ENCODE measurements around the gene ALKAL2.

ALKAL2 gene

GRCh38 chr2:238869-239268 is 49.0 kb downstream of the ALKAL2 start:
- DNase-seq: peak; percentile 31

- DNase-seq: peak; percentile 42
These were observed 49.5 kb downstream of the ALKAL2 start for GRCh38 chr2:238431-238830.

GRCh38 chr2:237878-238277 is 50.0 kb downstream of the ALKAL2 start:
- DNase-seq: peak; percentile 21

- DNase-seq: peak; percentile 36
These were observed 50.8 kb downstream of the ALKAL2 start for GRCh38 chr2:236993-237539.

DNA sequence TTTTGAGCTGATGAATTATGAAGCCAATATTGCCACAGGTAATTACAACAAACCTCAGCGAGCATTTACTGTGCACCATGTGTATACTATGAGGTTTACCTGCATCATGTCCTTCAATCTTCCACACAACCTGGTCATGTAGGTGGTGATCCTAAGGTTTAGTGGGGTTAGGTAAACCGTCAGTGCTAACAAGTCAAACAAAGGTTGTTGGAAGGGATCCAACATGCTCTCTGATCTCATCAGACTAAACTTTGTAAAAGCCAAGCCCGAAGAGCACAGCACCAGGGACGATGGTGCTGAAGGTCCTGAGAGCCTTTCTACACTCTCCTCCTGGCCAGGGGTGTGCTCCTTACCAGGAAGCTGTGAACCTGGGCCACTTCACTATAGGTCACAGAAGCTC is 53.5 kb downstream of the ALKAL2 start:
- no peak for DNase-seq

- DNase-seq: no peak
These were observed 54.9 kb downstream of the ALKAL2 start for GRCh38 chr2:233030-233429.

DNA sequence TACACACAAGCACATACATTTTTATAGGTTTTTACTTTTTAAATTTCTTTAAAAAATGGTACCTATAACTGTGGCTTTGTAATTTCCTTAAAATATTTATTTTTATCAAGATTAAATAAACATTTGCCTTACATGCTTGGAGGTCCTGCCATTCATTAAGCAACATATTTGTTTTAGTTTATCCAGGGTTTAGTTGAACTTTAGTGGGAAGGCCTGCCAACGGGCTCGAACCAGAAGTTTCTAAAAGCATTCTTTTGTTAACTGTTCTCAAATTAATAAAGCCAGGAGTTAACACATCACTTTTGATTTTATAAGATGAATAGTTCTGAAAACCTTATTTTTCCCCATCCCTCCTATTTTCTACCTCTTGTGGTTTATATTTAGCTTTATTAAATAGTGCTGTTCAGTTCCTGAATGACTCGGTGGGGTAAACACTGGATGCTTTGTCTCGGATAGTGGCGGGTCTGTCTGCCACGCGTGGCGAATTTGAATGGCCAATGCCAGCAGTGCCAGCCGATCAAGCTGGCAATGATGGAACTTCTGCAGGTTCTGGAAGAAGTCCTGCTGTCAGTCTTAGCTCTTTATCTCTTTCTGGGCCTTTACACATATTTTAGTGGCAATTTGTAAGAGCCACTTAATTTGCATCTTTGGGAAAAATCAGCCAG is 56.2 kb downstream of the ALKAL2 start:
- DNase-seq: peak; percentile 83
